H1 (cell line): ENCODE data around the gene AGT. TPM values are rescaled to one million over a fixed set of nuclear protein-coding genes. Genes with fewer than 3 reads are reported as not detected.

Experiments
- BCL11A ChIP-seq, 2 experiments: IDR thresholded peaks; one replicate each; pipeline ENCODE4 v1.6.1; 2011; ENCODE audit warnings: low read depth in 2 of 2, low read length in 2 of 2, mild to moderate bottlenecking in 2 of 2
- EP300 ChIP-seq, 2 experiments: IDR thresholded peaks; 1 replicate in 1 of 2; 2 replicates in 1 of 2; pipeline ENCODE4 v1.6.1; 2011 to 2012; ENCODE audit warnings: low read depth in 2 of 2, low read length in 2 of 2, mild to moderate bottlenecking in 2 of 2, borderline replicate concordance in 1 of 2, inconsistent platforms in 1 of 2, moderate library complexity in 1 of 2
- GABPA ChIP-seq: IDR thresholded peaks from 2 replicates; pipeline ENCODE4 v1.6.1; 2011; ENCODE audit warnings: mild to moderate bottlenecking, low read length, moderate library complexity, borderline replicate concordance; ENCODE audit not compliant: insufficient read depth
- HDAC2 ChIP-seq, 2 experiments: fragments of 300-600 bp in 1 of 2; sonication (generic) in 1 of 2; IDR thresholded peaks; 2 replicates each; pipeline ENCODE4 v1.6.1; 2011 to 2012; ENCODE audit warnings: low read depth in 2 of 2, low read length in 2 of 2, mild to moderate bottlenecking in 2 of 2, moderate library complexity in 2 of 2, borderline replicate concordance in 1 of 2, inconsistent platforms in 1 of 2
- POLR2A ChIP-seq, 2 experiments: IDR thresholded peaks; 1 replicate in 1 of 2; 2 replicates in 1 of 2; pipeline ENCODE4 v1.6.1; 2011; ENCODE audit warnings: low read depth in 2 of 2, low read length in 2 of 2, mild to moderate bottlenecking in 2 of 2; ENCODE audit errors: control extremely low read depth in 1 of 2
- POU5F1 ChIP-seq: IDR thresholded peaks from 2 replicates; pipeline ENCODE4 v1.6.1; 2011; ENCODE audit warnings: low read depth, mild to moderate bottlenecking, low read length, moderate library complexity
- RXRA ChIP-seq: IDR thresholded peaks from 2 replicates; pipeline ENCODE4 v1.6.1; 2011; ENCODE audit warnings: low read depth, mild to moderate bottlenecking, low read length, moderate library complexity; ENCODE audit not compliant: insufficient read depth
- SAP30 ChIP-seq: fragments of 300-600 bp; sonication (generic); IDR thresholded peaks from 2 replicates; pipeline ENCODE4 v1.7.1; 2012; ENCODE audit warnings: low read length, moderate library complexity, mild to moderate bottlenecking, inconsistent platforms; ENCODE audit not compliant: insufficient read depth, insufficient replicate concordance
- polyA plus RNA-seq, 7 experiments: library from polyadenylated mRNA; depleted of rRNA in 3 of 7; stranded (reverse) in 5 of 7; unstranded in 2 of 7; fragments of >200 nt in 5 of 7; fragments of 200-250 nt in 2 of 7; gene quantifications; 1 replicate in 5 of 7; 2 replicates in 1 of 7; 4 replicates in 1 of 7; pipeline versions ENCODE4 v1.2.1 to v1.2.3, GENCODE V29; 2011 to 2013; ENCODE audit warnings: missing spikeins in 2 of 7, mixed read lengths in 2 of 7
- total RNA-seq: library from RNA; stranded (reverse); fragmentation: NEBNext Ultra II Directional; extraction: Animal tissue kit (Norgen Biotek cat#: 25700); gene quantifications from 2 replicates; pipeline ENCODE4 v1.2.1, GENCODE V29; 2021
- TF ChIP-seq, protein P1 (sequence below): fragments of 300-600 bp; sonication (generic); IDR thresholded peaks from 2 replicates; pipeline ENCODE4 v1.7.1; 2012; ENCODE audit warnings: low read length, moderate library complexity, mild to moderate bottlenecking, inconsistent platforms; ENCODE audit not compliant: insufficient replicate concordance
- TF ChIP-seq, protein P2 (sequence below): IDR thresholded peaks from 2 replicates; pipeline ENCODE4 v1.6.1; 2012; ENCODE audit warnings: inconsistent platforms

Gene AGT
- total and polyA plus RNA-seq, 2 of the 8 experiments (the other 6 are each of a cell fraction or from before 2014, with no cell fraction given) = 0.20 TPM; not detected in 1

DNA sequence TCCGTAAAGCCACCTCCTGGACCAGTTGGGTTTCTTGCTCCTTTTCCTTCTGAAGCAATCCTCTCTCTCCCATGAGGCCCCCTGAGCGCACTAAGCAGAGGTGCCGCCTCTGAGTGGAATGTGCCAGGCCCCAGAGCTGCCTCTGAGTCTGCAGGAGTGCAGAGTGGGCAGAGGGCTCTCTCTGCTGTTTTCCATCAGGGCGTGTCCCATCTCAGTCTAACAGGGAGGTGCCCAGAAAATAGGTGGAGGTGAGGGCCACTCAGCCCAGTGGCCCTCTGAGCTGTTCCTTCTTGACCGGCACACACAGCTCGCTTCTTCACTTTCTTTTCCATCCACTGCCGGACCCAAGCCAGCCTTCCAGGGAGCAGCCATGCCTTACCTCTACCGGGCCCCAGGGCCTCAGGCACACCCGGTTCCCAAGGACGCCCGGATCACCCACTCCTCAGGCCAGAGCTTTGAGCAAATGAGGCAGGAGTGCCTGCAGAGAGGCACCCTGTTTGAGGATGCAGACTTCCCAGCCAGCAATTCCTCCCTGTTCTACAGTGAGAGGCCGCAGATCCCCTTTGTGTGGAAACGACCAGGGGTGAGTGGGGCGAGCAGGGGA, 33.3 kb upstream of the AGT start, which contains the start of gene CAPN9 (continued):
- TF ChIP-seq, protein P1, sequence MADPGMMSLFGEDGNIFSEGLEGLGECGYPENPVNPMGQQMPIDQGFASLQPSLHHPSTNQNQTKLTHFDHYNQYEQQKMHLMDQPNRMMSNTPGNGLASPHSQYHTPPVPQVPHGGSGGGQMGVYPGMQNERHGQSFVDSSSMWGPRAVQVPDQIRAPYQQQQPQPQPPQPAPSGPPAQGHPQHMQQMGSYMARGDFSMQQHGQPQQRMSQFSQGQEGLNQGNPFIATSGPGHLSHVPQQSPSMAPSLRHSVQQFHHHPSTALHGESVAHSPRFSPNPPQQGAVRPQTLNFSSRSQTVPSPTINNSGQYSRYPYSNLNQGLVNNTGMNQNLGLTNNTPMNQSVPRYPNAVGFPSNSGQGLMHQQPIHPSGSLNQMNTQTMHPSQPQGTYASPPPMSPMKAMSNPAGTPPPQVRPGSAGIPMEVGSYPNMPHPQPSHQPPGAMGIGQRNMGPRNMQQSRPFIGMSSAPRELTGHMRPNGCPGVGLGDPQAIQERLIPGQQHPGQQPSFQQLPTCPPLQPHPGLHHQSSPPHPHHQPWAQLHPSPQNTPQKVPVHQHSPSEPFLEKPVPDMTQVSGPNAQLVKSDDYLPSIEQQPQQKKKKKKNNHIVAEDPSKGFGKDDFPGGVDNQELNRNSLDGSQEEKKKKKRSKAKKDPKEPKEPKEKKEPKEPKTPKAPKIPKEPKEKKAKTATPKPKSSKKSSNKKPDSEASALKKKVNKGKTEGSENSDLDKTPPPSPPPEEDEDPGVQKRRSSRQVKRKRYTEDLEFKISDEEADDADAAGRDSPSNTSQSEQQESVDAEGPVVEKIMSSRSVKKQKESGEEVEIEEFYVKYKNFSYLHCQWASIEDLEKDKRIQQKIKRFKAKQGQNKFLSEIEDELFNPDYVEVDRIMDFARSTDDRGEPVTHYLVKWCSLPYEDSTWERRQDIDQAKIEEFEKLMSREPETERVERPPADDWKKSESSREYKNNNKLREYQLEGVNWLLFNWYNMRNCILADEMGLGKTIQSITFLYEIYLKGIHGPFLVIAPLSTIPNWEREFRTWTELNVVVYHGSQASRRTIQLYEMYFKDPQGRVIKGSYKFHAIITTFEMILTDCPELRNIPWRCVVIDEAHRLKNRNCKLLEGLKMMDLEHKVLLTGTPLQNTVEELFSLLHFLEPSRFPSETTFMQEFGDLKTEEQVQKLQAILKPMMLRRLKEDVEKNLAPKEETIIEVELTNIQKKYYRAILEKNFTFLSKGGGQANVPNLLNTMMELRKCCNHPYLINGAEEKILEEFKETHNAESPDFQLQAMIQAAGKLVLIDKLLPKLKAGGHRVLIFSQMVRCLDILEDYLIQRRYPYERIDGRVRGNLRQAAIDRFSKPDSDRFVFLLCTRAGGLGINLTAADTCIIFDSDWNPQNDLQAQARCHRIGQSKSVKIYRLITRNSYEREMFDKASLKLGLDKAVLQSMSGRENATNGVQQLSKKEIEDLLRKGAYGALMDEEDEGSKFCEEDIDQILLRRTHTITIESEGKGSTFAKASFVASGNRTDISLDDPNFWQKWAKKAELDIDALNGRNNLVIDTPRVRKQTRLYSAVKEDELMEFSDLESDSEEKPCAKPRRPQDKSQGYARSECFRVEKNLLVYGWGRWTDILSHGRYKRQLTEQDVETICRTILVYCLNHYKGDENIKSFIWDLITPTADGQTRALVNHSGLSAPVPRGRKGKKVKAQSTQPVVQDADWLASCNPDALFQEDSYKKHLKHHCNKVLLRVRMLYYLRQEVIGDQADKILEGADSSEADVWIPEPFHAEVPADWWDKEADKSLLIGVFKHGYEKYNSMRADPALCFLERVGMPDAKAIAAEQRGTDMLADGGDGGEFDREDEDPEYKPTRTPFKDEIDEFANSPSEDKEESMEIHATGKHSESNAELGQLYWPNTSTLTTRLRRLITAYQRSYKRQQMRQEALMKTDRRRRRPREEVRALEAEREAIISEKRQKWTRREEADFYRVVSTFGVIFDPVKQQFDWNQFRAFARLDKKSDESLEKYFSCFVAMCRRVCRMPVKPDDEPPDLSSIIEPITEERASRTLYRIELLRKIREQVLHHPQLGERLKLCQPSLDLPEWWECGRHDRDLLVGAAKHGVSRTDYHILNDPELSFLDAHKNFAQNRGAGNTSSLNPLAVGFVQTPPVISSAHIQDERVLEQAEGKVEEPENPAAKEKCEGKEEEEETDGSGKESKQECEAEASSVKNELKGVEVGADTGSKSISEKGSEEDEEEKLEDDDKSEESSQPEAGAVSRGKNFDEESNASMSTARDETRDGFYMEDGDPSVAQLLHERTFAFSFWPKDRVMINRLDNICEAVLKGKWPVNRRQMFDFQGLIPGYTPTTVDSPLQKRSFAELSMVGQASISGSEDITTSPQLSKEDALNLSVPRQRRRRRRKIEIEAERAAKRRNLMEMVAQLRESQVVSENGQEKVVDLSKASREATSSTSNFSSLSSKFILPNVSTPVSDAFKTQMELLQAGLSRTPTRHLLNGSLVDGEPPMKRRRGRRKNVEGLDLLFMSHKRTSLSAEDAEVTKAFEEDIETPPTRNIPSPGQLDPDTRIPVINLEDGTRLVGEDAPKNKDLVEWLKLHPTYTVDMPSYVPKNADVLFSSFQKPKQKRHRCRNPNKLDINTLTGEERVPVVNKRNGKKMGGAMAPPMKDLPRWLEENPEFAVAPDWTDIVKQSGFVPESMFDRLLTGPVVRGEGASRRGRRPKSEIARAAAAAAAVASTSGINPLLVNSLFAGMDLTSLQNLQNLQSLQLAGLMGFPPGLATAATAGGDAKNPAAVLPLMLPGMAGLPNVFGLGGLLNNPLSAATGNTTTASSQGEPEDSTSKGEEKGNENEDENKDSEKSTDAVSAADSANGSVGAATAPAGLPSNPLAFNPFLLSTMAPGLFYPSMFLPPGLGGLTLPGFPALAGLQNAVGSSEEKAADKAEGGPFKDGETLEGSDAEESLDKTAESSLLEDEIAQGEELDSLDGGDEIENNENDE = no peak
- TF ChIP-seq GABPA = no peak
- TF ChIP-seq POU5F1 = no peak
- no peak for TF ChIP-seq BCL11A (IDR thresholded peaks at IDR 0.05; ENCODE audit: low read depth in 2 of 2, low read length in 2 of 2)
- TF ChIP-seq, protein P2, sequence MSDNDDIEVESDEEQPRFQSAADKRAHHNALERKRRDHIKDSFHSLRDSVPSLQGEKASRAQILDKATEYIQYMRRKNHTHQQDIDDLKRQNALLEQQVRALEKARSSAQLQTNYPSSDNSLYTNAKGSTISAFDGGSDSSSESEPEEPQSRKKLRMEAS = no peak
- no peak for TF ChIP-seq RXRA
- TF ChIP-seq HDAC2 (IDR thresholded peaks at IDR 0.05; ENCODE audit: borderline replicate concordance in 1 of 2, low read depth in 2 of 2, low read length in 2 of 2) = no peak
- no peak for TF ChIP-seq POLR2A (IDR thresholded peaks at IDR 0.05; ENCODE audit: control extremely low read depth in 1 of 2, low read depth in 2 of 2, low read length in 2 of 2)
- no peak for TF ChIP-seq SAP30
- no peak for TF ChIP-seq EP300 (IDR thresholded peaks at IDR 0.05; ENCODE audit: borderline replicate concordance in 1 of 2, low read depth in 2 of 2, low read length in 2 of 2)
